ENCODE measurements around the gene PATJ.

PATJ gene

GRCh38 chr1:61993331-61993961 is 251.2 kb downstream of the PATJ start:
- no peak for DNase-seq

- DNase-seq, result no peak
Observed at GRCh38 chr1:61995641-61996040, 253.4 kb downstream of the PATJ start.

GRCh38 chr1:61997123-61997522 is 254.8 kb downstream of the PATJ start:
- no peak for DNase-seq

GRCh38 chr1:62003777-62004176 is 261.5 kb downstream of the PATJ start:
- no peak for DNase-seq

GRCh38 chr1:62006690-62007089 is 264.4 kb downstream of the PATJ start:
- DNase-seq, result no peak

- no peak for DNase-seq
Observed at GRCh38 chr1:62011006-62011405, 268.7 kb downstream of the PATJ start.

- DNase-seq, result no peak
Observed at GRCh38 chr1:62012095-62012494, 269.8 kb downstream of the PATJ start.

- no peak for DNase-seq
Observed at GRCh38 chr1:62012836-62013235, 270.6 kb downstream of the PATJ start.

GRCh38 chr1:62013264-62013663 is 271.0 kb downstream of the PATJ start:
- no peak for DNase-seq

- no peak for DNase-seq
Observed at GRCh38 chr1:62022382-62022983, 280.2 kb downstream of the PATJ start.

GRCh38 chr1:62024690-62025089 is 282.4 kb downstream of the PATJ start:
- no peak for DNase-seq

GRCh38 chr1:62025154-62025553 is 282.9 kb downstream of the PATJ start:
- DNase-seq, result no peak

- no peak for DNase-seq
Observed at GRCh38 chr1:62025892-62026291, 283.6 kb downstream of the PATJ start.

- no peak for DNase-seq
Observed at GRCh38 chr1:62029704-62030103, 287.4 kb downstream of the PATJ start.

GRCh38 chr1:62034790-62035189 is 292.5 kb downstream of the PATJ start:
- DNase-seq, result no peak

- DNase-seq, result no peak
Observed at GRCh38 chr1:62037274-62037673, 295.0 kb downstream of the PATJ start.

- DNase-seq, result no peak
Observed at GRCh38 chr1:62038594-62039284, 296.5 kb downstream of the PATJ start.

GRCh38 chr1:62040450-62040849 is 298.2 kb downstream of the PATJ start:
- DNase-seq, result no peak

- DNase-seq, result no peak
Observed at GRCh38 chr1:62040973-62041372, 298.7 kb downstream of the PATJ start.

GRCh38 chr1:62043154-62043553 is 300.9 kb downstream of the PATJ start:
- no peak for DNase-seq

GRCh38 chr1:62045574-62045973 is 303.3 kb downstream of the PATJ start:
- no peak for DNase-seq

GRCh38 chr1:62046927-62047326 is 304.6 kb downstream of the PATJ start:
- DNase-seq, result no peak

- no peak for DNase-seq
Observed at GRCh38 chr1:62050165-62050564, 307.9 kb downstream of the PATJ start.

GRCh38 chr1:62052946-62053345 is 310.7 kb downstream of the PATJ start:
- DNase-seq, result no peak
